HepG2 (cell line): ENCODE data around the gene STAMBPL1. TPM values are rescaled to one million over a fixed set of nuclear protein-coding genes. Genes with fewer than 3 reads are reported as not detected.

Experiments
- ATAC-seq: fragments of 200-7000 bp; cut with Tn5 transposase; 3 replicates; pipeline ENCODE4 v1.9.1; 2020; ENCODE audit warnings: mild to moderate bottlenecking, moderate library complexity
- BruUV-seq: library from RNA; stranded (reverse); fragments of 400-500 nt; replicated peaks from 2 replicates; lab custom pipeline; 2021; lab: Mats Ljungman, UMichigan
- CTCF ChIA-PET: fragments of 300-600 bp; formaldehyde crosslinking; extraction: SDS; loops from one replicate; lab custom pipeline; 2021; ENCODE audit warnings: low total read pairs, inconsistent platforms, low intra/inter-chr PET ratio; lab: Yijun Ruan, JAX
- POLR2A ChIA-PET: fragments of 350-600 bp; sonication (Branson Sonifier 250); formaldehyde crosslinking; loops from one replicate; lab custom pipeline; 2020; ENCODE audit warnings: antibody characterized with exemption, inconsistent platforms; lab: Yijun Ruan, JAX
- DNase-seq: peaks from one replicate; pipeline ENCODE4 v3.0.0-alpha.2; 2015; ENCODE audit warnings: low spot score
- FAIRE-seq: peaks from 3 replicates; lab custom pipeline; 2011; peaks lifted over from hg19 to GRCh38; lab: Jason Lieb, UNC
- H2AFZ ChIP-seq: one replicate; pipeline ENCODE4 v1.6.1; 2011; ENCODE audit warnings: low read length, inconsistent platforms
- H3K27ac ChIP-seq: fragments of 300-600 bp; 3 replicates; pipeline ENCODE4 v1.8.0; 2011; ENCODE audit warnings: mixed run types, mild to moderate bottlenecking, mixed read lengths, low read length, inconsistent platforms; ENCODE audit not compliant: insufficient read depth; ENCODE audit errors: extremely low read length
- H3K27me3 ChIP-seq, 2 experiments: fragments of 200-600 bp in 1 of 2; 2 replicates in 1 of 2; 3 replicates in 1 of 2; pipeline versions ENCODE4 v1.6.0 to v1.8.0; 2011; ENCODE audit warnings: low read length in 2 of 2, mild to moderate bottlenecking in 2 of 2, moderate library complexity in 2 of 2, inconsistent platforms in 1 of 2; ENCODE audit not compliant: insufficient read depth in 2 of 2, control insufficient read depth in 1 of 2
- H3K36me3 ChIP-seq, 2 experiments: fragments of 200-600 bp in 1 of 2; replicated peaks in 1 of 2; 2 replicates in 1 of 2; 3 replicates in 1 of 2; pipeline versions ENCODE4 v1.5.1 to v1.8.0; 2011; ENCODE audit warnings: low read length in 2 of 2, inconsistent platforms in 1 of 2; ENCODE audit not compliant: insufficient read depth in 2 of 2, control insufficient read depth in 1 of 2
- H3K4me1 ChIP-seq: 2 replicates; pipeline ENCODE4 v1.5.1; 2012; ENCODE audit warnings: low read length, inconsistent platforms; ENCODE audit not compliant: insufficient read depth
- H3K4me2 ChIP-seq: 2 replicates; pipeline ENCODE4 v1.6.0; 2011; ENCODE audit warnings: low read depth, low read length, inconsistent platforms
- H3K4me3 ChIP-seq, 3 experiments: fragments of 200-600 bp in 1 of 3; sonication (generic), shearing (Covaris generic) in 1 of 3; replicated peaks in 1 of 3; 2 replicates each; pipeline ENCODE4 v1.5.1; 2011 to 2016; ENCODE audit warnings: low read length in 3 of 3, inconsistent platforms in 2 of 3, low read depth in 2 of 3, mild to moderate bottlenecking in 2 of 3, control low read depth in 1 of 3, mixed read lengths in 1 of 3; ENCODE audit not compliant: insufficient read depth in 1 of 3
- H3K79me2 ChIP-seq: one replicate; pipeline ENCODE4 v1.6.1; 2011; ENCODE audit warnings: low read length, inconsistent platforms; ENCODE audit not compliant: insufficient read depth
- H3K9ac ChIP-seq: 2 replicates; pipeline ENCODE4 v1.6.0; 2011; ENCODE audit warnings: mild to moderate bottlenecking, low read depth, low read length, inconsistent platforms; ENCODE audit not compliant: insufficient read depth
- H3K9me3 ChIP-seq: 2 replicates; pipeline ENCODE4 v1.5.1; 2012; ENCODE audit warnings: mild to moderate bottlenecking, low read length
- H4K20me1 ChIP-seq: 2 replicates; pipeline ENCODE4 v1.6.0; 2011; ENCODE audit warnings: inconsistent platforms, mild to moderate bottlenecking, low read length, moderate library complexity; ENCODE audit not compliant: insufficient read depth
- CC2D1A ChIP-seq: sonication (generic); formaldehyde crosslinking; IDR thresholded peaks from 2 replicates; pipeline ENCODE4 v1.8.1; 2023; ENCODE audit warnings: mild to moderate bottlenecking, missing genetic modification reagents
- DMAP1 ChIP-seq: IDR thresholded peaks from 2 replicates; pipeline ENCODE4 v1.6.1; 2016
- MZF1 ChIP-seq: sonication (generic); formaldehyde crosslinking; IDR thresholded peaks from 2 replicates; pipeline ENCODE4 v1.8.1; 2023; ENCODE audit warnings: mild to moderate bottlenecking, missing genetic modification reagents, borderline replicate concordance
- ZNF256 ChIP-seq: sonication (generic); formaldehyde crosslinking; conservative IDR thresholded peaks from 2 replicates; pipeline ENCODE4 v1.4.0; 2020; ENCODE audit warnings: missing genetic modification reagents
- ZNF3 ChIP-seq: IDR thresholded peaks from 2 replicates; pipeline ENCODE4 v1.7.0; 2017; ENCODE audit warnings: inconsistent platforms
- ZNF558 ChIP-seq: sonication (generic); formaldehyde crosslinking; IDR thresholded peaks from 2 replicates; pipeline ENCODE4 v1.9.0; 2022; ENCODE audit warnings: mild to moderate bottlenecking, missing genetic modification reagents, borderline replicate concordance
- ZNF780A ChIP-seq: sonication (generic); formaldehyde crosslinking; IDR thresholded peaks from 2 replicates; pipeline ENCODE4 v1.8.0; 2022; ENCODE audit warnings: mild to moderate bottlenecking, missing genetic modification reagents, moderate library complexity
- ZNF883 ChIP-seq: sonication (generic); formaldehyde crosslinking; IDR thresholded peaks from 2 replicates; pipeline ENCODE4 v1.5.1; 2020; ENCODE audit warnings: mild to moderate bottlenecking, missing genetic modification reagents; ENCODE audit errors: not compliant biosample characterization
- WGBS: methylation state at CpG from one replicate; pipeline ENCODE4 v1.1.6; 2017; ENCODE audit warnings: low lambda C conversion rate; 5-methylcytosine and 5-hydroxymethylcytosine counted together
- in situ Hi-C: cut with HindIII; loops from 2 replicates; pipeline ENCODE4 v1.10.0; 2017; ENCODE audit warnings: low pct_unique_long_range_greater_than_20kb; ENCODE audit not compliant: extremely low pct_ligation_motif_present
- intact Hi-C: fragments of 100-400 bp; cut with micrococcal nuclease; formaldehyde crosslinking; loops from one replicate; pipeline ENCODE4 v1.10.0; 2022; ENCODE audit not compliant: unreplicated experiment
- polyA plus RNA-seq, 8 experiments: library from polyadenylated mRNA; depleted of rRNA in 3 of 8; stranded (reverse) in 7 of 8; unstranded in 1 of 8; fragments of >200 nt; fragmentation: Illumina TruSeq in 4 of 8; extraction: Trizol in 4 of 8; gene quantifications; 2 replicates each; pipeline versions ENCODE4 v1.2.1 to v1.2.3, GENCODE V29; 2011 to 2016; ENCODE audit warnings: low read depth in 4 of 8, missing spikeins in 1 of 8, mixed read lengths in 1 of 8; ENCODE audit not compliant: insufficient read depth in 1 of 8
- total RNA-seq, 5 experiments: library from RNA; depleted of rRNA; stranded (reverse); fragments of >200 nt; fragmentation: Illumina TruSeq; extraction: Trizol; gene quantifications; 2 replicates each; pipeline ENCODE4 v1.2.3, GENCODE V29; 2016; ENCODE audit warnings: low read depth in 1 of 5
- TF ChIP-seq, protein P1 (sequence below): sonication (generic); formaldehyde crosslinking; IDR thresholded peaks from 2 replicates; pipeline ENCODE4 v1.5.0; 2020; ENCODE audit warnings: mild to moderate bottlenecking, missing genetic modification reagents, moderate library complexity

STAMBPL1 gene
- total and polyA plus RNA-seq, 2 of the 13 experiments (the other 11 are each of a cell fraction or from before 2014, with no cell fraction given), result 1.4 to 1.5 TPM

DNA sequence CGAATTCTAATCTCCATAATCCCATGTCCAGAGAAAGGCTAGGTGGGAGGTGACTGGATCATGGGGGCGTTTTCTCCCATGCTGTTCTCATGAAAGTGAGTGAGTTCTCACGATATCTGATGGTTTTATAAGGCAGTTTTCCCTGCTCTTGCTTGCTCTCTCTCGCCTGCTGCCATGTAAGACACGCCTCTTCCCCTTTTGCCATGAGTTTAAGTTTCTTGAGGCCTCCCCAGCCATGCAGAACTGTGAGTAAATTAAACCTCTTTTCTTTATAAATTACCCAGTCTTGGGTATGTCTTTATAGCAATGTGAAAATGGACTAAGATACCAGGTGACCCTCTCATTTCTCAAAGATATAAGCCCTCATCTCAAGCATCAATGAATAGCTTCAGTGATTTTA is 73.6 kb downstream of the STAMBPL1 start:
- TF ChIP-seq ZNF780A, result no peak
- no peak for TF ChIP-seq ZNF883
- TF ChIP-seq, protein P1, sequence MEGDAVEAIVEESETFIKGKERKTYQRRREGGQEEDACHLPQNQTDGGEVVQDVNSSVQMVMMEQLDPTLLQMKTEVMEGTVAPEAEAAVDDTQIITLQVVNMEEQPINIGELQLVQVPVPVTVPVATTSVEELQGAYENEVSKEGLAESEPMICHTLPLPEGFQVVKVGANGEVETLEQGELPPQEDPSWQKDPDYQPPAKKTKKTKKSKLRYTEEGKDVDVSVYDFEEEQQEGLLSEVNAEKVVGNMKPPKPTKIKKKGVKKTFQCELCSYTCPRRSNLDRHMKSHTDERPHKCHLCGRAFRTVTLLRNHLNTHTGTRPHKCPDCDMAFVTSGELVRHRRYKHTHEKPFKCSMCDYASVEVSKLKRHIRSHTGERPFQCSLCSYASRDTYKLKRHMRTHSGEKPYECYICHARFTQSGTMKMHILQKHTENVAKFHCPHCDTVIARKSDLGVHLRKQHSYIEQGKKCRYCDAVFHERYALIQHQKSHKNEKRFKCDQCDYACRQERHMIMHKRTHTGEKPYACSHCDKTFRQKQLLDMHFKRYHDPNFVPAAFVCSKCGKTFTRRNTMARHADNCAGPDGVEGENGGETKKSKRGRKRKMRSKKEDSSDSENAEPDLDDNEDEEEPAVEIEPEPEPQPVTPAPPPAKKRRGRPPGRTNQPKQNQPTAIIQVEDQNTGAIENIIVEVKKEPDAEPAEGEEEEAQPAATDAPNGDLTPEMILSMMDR (CRISPR knock-in tag), result no peak
- no peak for TF ChIP-seq DMAP1 (CRISPR knock-in tag)
- TF ChIP-seq ZNF3 (CRISPR knock-in tag), result no peak
- no peak for TF ChIP-seq ZNF256 (CRISPR knock-in tag)
- TF ChIP-seq ZNF558, result no peak
- no peak for TF ChIP-seq CC2D1A (CRISPR knock-in tag)
- TF ChIP-seq MZF1, result no peak
- 71% methylated on average over 5 of the region's 5 CpGs for WGBS
- H2AFZ ChIP-seq, result no peak overlapping the region
- no peak overlapping the region for H3K9ac ChIP-seq
- no peak overlapping the region for H3K27ac ChIP-seq
- peaks cover 13% of the 10 kb centered on the region for H3K4me1 ChIP-seq
- no peaks in the 10 kb centered on the region for H3K9me3 ChIP-seq
- FAIRE-seq, result no peak
- no peak for ATAC-seq
- in situ Hi-C loops, result no loop called here
- no peaks in the 10 kb centered on the region for H3K27me3 ChIP-seq
- no TSS peak for BruUV-seq
- POLR2A ChIA-PET, result no interaction called here
- H3K36me3 ChIP-seq, result no peaks in the 10 kb centered on the region
- no peaks in the 10 kb centered on the region for H3K79me2 ChIP-seq
- H4K20me1 ChIP-seq, result no peaks in the 10 kb centered on the region
- no peak overlapping the region for H3K4me3 ChIP-seq
- CTCF ChIA-PET, result no interaction called here
- no peak for DNase-seq
- intact Hi-C loops, result no loop called here
- H3K4me2 ChIP-seq, result no peak overlapping the region
